Stimulated activated CD4-positive, alpha-beta T cell treated with anti-CD3 and anti-CD28 coated beads, TNF-alpha, amount 100 ng/mL, for 4 hours (primary cell): ENCODE results near the gene VPS36.
A peak's percentile ranks its signal among the peaks of the same experiment; 100 is the strongest.
"Not testable (repeated sequence)": the region's sequence is repeated elsewhere in the genome, so short reads cannot be mapped to it uniquely, and the experiment has no call there.

ENCODE experiments used
- DNase-seq, 3 experiments: peaks; one replicate each; pipeline ENCODE4 v3.0.0-alpha.2; 2020; ENCODE audit warnings: low read depth in 3 of 3

VPS36 gene

GRCh38 chr13:52446265-52446664 is 4.2 kb downstream of the VPS36 start:
- no peak for DNase-seq

- no peak for DNase-seq
These were observed 18.0 kb downstream of the VPS36 start for GRCh38 chr13:52432456-52432855.

- DNase-seq = no peak
These were observed 22.1 kb downstream of the VPS36 start for GRCh38 chr13:52428295-52428694.

GRCh38 chr13:52421216-52421615 is 29.2 kb downstream of the VPS36 start:
- no peak for DNase-seq

GRCh38 chr13:52419080-52419479 is 31.4 kb downstream of the VPS36 start:
- DNase-seq = no peak

- DNase-seq = no peak
These were observed 35.5 kb downstream of the VPS36 start for GRCh38 chr13:52414963-52415362.

GRCh38 chr13:52414051-52414450 is 36.4 kb downstream of the VPS36 start:
- DNase-seq = no peak

GRCh38 chr13:52412128-52412527 is 38.3 kb downstream of the VPS36 start:
- DNase-seq = no peak

- DNase-seq = no peak
These were observed 38.8 kb downstream of the VPS36 start for GRCh38 chr13:52411629-52412028.

- DNase-seq = not testable (repeated sequence)
These were observed 42.3 kb downstream of the VPS36 start for GRCh38 chr13:52408071-52408658.

GRCh38 chr13:52407436-52407835 is 43.0 kb downstream of the VPS36 start:
- DNase-seq = not testable (repeated sequence)

- DNase-seq = no peak
These were observed 43.8 kb downstream of the VPS36 start for GRCh38 chr13:52406629-52407028.

GRCh38 chr13:52405767-52406494 is 44.5 kb downstream of the VPS36 start, which contains the start of gene THSD1:
TSS of gene THSD1 (minus strand) at chr13:52406172. CDS start at chr13:52402600, 3,572 bp downstream.
- DNase-seq = peak in 1 of 3 experiments; percentile 10

GRCh38 chr13:52405369-52405766 is 45.1 kb downstream of the VPS36 start:
- DNase-seq = no peak

GRCh38 chr13:52399708-52400107 is 50.7 kb downstream of the VPS36 start:
- no peak for DNase-seq

- DNase-seq = no peak
These were observed 51.4 kb downstream of the VPS36 start for GRCh38 chr13:52399046-52399445.

GRCh38 chr13:52395704-52396103 is 54.7 kb downstream of the VPS36 start:
- no peak for DNase-seq

- no peak for DNase-seq
These were observed 55.8 kb downstream of the VPS36 start for GRCh38 chr13:52394586-52394985.

- no peak for DNase-seq
These were observed 56.7 kb downstream of the VPS36 start for GRCh38 chr13:52393572-52394357.

- no peak for DNase-seq
These were observed 62.7 kb downstream of the VPS36 start for GRCh38 chr13:52387721-52388120.

GRCh38 chr13:52385870-52386269 is 64.6 kb downstream of the VPS36 start:
- no peak for DNase-seq

- no peak for DNase-seq
These were observed 67.1 kb downstream of the VPS36 start for GRCh38 chr13:52383366-52383765.

- no peak for DNase-seq
These were observed 72.1 kb downstream of the VPS36 start for GRCh38 chr13:52378312-52378711.
